ENCODE results near the gene PLEKHJ1. TPM values are rescaled to one million over a fixed set of nuclear protein-coding genes. Genes with fewer than 3 reads are reported as not detected.

PLEKHJ1 gene
- total and polyA plus RNA-seq, 2 donors, result 62.0 to 97.7 TPM

DNA sequence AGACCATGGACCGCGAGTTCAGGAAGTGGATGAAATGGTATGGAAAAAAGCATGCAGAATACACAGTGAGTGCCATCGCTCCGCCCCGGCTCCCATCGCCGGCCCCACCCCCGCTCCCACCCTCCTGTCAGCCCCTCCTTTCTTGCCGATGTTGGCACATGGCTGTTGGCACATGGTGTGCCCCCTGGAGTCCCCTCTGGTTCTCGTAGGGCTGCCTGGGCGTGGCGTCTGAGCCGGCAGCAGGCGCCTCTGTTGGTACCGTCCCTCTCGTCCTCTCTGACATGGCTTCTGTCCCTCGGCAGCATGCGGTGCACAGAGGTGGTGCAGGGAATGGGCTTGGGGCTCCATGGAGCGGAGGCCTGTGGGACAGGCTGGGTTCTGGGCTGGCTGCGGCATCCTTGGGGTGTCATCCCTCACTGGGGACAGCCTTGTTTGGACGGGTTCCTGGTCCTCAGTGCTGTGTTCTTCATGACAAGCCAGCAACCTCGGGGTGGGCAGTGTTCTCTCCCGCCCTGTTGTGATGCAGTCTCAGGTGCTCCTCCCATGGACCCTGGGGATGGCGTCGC lies 41.5 kb downstream of the PLEKHJ1 start:
- WGBS, result 98% methylated on average over 25 of the region's 25 CpGs
- Histone ChIP-seq H3K4me3 (ENCODE audit: low read length in 2 of 2) (no peak overlapping the region), H3K36me3 (ENCODE audit: control insufficient read depth in 2 of 2, insufficient read depth in 2 of 2, low read length in 1 of 2) (peaks cover 69 to 82% of the 10 kb centered on the region in 2 donors), H3K27me3 (ENCODE audit: control insufficient read depth in 2 of 2, insufficient read depth in 1 of 2, low read length in 1 of 2) (no peaks in the 10 kb centered on the region), H3K4me1 (ENCODE audit: control insufficient read depth in 2 of 2, insufficient read depth in 2 of 2, low read length in 2 of 2) (peaks cover 0 to 9% of the 10 kb centered on the region in 2 donors), H3K27ac (ENCODE audit: low read depth in 1 of 2, low read length in 1 of 2) (no peak overlapping the region), H3K9me3 (ENCODE audit: control insufficient read depth in 2 of 2, insufficient read depth in 1 of 2, low read length in 1 of 2) (no peaks in the 10 kb centered on the region)
- DNase-seq (ENCODE audit: low read depth in 6 of 9, low spot score in 9 of 9), result no peak

DNA sequence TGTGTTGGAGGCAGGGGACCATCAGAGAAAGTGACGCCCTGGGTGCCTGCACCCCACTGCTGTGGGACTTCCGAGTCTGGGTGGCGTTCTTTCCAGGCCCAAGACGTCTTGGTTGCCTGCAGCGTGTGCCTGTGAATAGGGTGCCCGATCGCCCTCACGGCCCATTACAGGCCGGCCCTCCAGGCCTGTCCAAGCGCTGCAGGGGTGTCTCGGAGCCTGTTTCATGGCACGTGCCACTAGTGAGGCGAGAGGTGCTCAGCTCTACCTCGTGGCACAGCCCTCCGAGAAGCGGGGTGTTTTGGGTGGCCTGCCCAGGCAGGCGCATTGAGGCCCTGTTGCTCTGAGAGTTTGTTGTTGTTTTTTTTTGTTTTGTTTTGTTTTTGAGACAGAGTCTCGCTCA lies 42.3 kb downstream of the PLEKHJ1 start:
- 98% methylated on average over 18 of the region's 18 CpGs for WGBS
- Histone ChIP-seq H3K9me3 (ENCODE audit: control insufficient read depth in 2 of 2, insufficient read depth in 1 of 2, low read length in 1 of 2) (no peaks in the 10 kb centered on the region), H3K4me3 (ENCODE audit: low read length in 2 of 2) (no peak overlapping the region), H3K27ac (ENCODE audit: low read depth in 1 of 2, low read length in 1 of 2) (no peak overlapping the region), H3K4me1 (ENCODE audit: control insufficient read depth in 2 of 2, insufficient read depth in 2 of 2, low read length in 2 of 2) (peaks cover 0 to 9% of the 10 kb centered on the region in 2 donors), H3K36me3 (ENCODE audit: control insufficient read depth in 2 of 2, insufficient read depth in 2 of 2, low read length in 1 of 2) (peaks cover 76 to 88% of the 10 kb centered on the region in 2 donors), H3K27me3 (ENCODE audit: control insufficient read depth in 2 of 2, insufficient read depth in 1 of 2, low read length in 1 of 2) (no peaks in the 10 kb centered on the region)
- no peak for DNase-seq (ENCODE audit: low read depth in 6 of 9, low spot score in 9 of 9)

DNA sequence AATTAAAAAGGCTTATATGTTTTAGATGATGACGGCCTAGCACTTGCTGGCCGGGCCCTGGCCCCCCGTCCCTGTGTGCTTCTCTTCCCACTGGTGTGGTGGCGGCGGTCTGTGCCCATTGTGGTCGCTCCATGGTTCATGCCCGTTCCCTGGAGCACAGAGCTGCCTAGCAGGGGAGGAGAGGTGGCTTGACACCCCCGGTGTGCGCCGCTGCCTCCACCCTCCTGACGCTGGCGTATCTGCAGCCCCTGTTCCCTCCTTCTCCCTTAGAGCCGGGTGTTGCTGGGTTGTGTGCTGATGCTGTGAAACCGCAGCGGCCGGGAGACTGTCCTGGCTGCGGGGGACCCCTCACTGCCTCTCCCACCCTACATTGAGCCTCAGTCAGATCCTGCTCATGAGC lies 43.3 kb downstream of the PLEKHJ1 start:
- Histone ChIP-seq H3K27me3 (ENCODE audit: control insufficient read depth in 2 of 2, insufficient read depth in 1 of 2, low read length in 1 of 2) (no peaks in the 10 kb centered on the region), H3K4me3 (ENCODE audit: low read length in 2 of 2) (no peak overlapping the region), H3K9me3 (ENCODE audit: control insufficient read depth in 2 of 2, insufficient read depth in 1 of 2, low read length in 1 of 2) (no peaks in the 10 kb centered on the region), H3K36me3 (ENCODE audit: control insufficient read depth in 2 of 2, insufficient read depth in 2 of 2, low read length in 1 of 2) (peaks cover 82 to 91% of the 10 kb centered on the region in 2 donors), H3K4me1 (ENCODE audit: control insufficient read depth in 2 of 2, insufficient read depth in 2 of 2, low read length in 2 of 2) (peaks cover 3% of the 10 kb centered on the region in 2 donors), H3K27ac (ENCODE audit: low read depth in 1 of 2, low read length in 1 of 2) (no peak overlapping the region)
- no peak for DNase-seq (ENCODE audit: low read depth in 6 of 9, low spot score in 9 of 9)
- 99% methylated on average over 17 of the region's 17 CpGs for WGBS

DNA sequence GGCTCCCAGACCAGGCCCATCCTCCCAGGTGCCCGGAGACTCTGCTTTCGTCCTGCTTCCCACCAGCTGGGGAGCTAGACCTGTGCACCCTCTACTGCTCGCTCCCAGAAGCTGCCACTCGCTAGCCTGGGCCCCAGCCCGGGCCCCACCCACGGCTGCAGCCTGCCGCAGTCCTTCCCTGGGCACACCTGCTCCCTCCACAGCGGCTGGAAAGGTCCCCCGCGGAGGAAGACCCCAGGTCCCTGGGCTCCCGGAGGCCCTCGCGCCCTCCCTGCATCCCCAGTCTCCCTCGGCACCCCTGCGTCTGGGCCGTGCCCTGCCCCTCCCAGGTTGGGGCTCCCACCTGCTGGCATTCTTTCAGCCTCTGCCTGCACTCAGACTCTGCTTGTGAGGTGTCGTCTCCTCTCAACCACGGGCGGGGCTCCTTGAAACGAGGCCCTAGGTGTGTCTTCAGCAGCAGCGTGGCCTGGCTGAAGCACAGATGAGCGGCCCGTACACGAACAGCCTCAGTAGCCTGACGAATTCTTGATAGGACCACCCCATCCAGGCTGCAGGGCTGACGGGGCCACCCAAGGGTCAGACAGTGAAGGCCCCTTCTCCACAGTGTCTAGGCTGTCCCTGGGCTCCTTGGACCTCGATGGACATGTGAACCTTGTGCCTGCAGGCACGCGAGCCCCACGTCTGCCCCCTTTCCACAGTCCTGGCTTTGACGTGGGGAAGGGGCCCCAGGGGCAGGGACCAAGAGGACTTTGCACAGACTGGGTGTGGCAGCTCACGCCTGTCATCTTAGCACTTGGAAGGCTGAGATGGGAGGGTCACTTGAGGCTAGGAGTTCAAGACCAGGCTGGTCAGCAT lies 44.4 kb downstream of the PLEKHJ1 start:
- DNase-seq (ENCODE audit: low read depth in 6 of 9, low spot score in 9 of 9), result no peak
- Histone ChIP-seq H3K9me3 (ENCODE audit: control insufficient read depth in 2 of 2, insufficient read depth in 1 of 2, low read length in 1 of 2) (no peaks in the 10 kb centered on the region), H3K27ac (ENCODE audit: low read depth in 1 of 2, low read length in 1 of 2) (no peak overlapping the region), H3K4me1 (ENCODE audit: control insufficient read depth in 2 of 2, insufficient read depth in 2 of 2, low read length in 2 of 2) (peaks cover 5 to 7% of the 10 kb centered on the region in 2 donors), H3K36me3 (ENCODE audit: control insufficient read depth in 2 of 2, insufficient read depth in 2 of 2, low read length in 1 of 2) (peaks cover 83 to 89% of the 10 kb centered on the region in 2 donors), H3K27me3 (ENCODE audit: control insufficient read depth in 2 of 2, insufficient read depth in 1 of 2, low read length in 1 of 2) (no peaks in the 10 kb centered on the region), H3K4me3 (ENCODE audit: low read length in 2 of 2) (no peak overlapping the region)
- 94% methylated on average over 32 of the region's 32 CpGs for WGBS

DNA sequence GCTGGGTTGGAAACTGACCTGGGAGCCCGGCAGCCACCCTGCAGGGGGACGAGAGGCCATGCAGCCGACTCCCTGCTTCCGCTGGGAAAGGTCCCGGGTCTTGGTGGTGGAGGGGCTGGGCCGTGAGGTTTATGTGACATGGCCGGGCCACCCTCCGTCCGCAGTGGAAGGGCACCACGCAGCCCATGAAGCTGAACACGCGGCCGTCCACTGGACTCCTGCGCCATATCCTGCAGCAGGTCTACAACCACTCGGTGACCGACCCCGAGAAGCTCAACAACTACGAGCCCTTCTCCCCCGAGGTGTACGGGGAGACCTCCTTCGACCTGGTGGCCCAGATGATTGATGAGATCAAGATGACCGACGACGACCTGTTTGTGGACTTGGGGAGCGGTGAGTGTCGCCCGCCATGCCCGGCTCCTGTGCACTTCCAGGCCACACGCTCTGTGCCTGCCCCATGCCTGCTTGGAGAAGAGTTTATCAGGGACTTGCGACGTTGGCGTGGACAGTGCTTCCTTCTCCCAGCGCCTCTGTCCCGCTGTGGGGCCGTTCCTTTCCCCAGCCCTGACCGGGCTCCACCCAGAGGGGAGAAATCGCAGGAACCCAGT lies 45.2 kb downstream of the PLEKHJ1 start:
- Histone ChIP-seq H3K36me3 (ENCODE audit: control insufficient read depth in 2 of 2, insufficient read depth in 2 of 2, low read length in 1 of 2) (peaks cover 85 to 90% of the 10 kb centered on the region in 2 donors), H3K9me3 (ENCODE audit: control insufficient read depth in 2 of 2, insufficient read depth in 1 of 2, low read length in 1 of 2) (no peaks in the 10 kb centered on the region), H3K27ac (ENCODE audit: low read depth in 1 of 2, low read length in 1 of 2) (no peak overlapping the region), H3K27me3 (ENCODE audit: control insufficient read depth in 2 of 2, insufficient read depth in 1 of 2, low read length in 1 of 2) (no peaks in the 10 kb centered on the region), H3K4me3 (ENCODE audit: low read length in 2 of 2) (no peak overlapping the region), H3K4me1 (ENCODE audit: control insufficient read depth in 2 of 2, insufficient read depth in 2 of 2, low read length in 2 of 2) (peaks cover 5 to 10% of the 10 kb centered on the region in 2 donors)
- 98% methylated on average over 37 of the region's 37 CpGs for WGBS
- no peak for DNase-seq (ENCODE audit: low read depth in 6 of 9, low spot score in 9 of 9)

DNA sequence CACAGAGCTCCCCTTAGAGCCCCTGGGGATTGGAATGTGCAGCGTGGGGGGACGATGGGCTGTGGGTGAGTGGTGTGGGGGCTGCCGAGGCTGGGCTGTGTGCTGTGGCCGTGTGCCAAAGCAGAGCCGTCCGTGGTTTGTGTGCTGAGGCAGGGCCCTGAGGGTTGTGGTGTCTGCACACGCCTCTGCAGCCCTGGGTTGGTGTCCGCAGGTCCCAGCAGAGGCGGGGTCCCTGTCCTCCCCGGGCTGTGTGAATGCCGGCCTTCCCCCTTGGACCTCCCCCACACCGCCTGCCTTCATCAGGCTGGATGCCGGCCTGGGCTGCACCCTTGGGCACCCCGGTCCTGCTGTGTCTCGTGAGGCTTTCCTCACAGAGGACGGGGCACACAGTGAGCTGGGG lies 46.2 kb downstream of the PLEKHJ1 start:
- Histone ChIP-seq H3K27me3 (ENCODE audit: control insufficient read depth in 2 of 2, insufficient read depth in 1 of 2, low read length in 1 of 2) (no peaks in the 10 kb centered on the region), H3K4me1 (ENCODE audit: control insufficient read depth in 2 of 2, insufficient read depth in 2 of 2, low read length in 2 of 2) (peaks cover 5 to 10% of the 10 kb centered on the region in 2 donors), H3K4me3 (ENCODE audit: low read length in 2 of 2) (no peak overlapping the region), H3K27ac (ENCODE audit: low read depth in 1 of 2, low read length in 1 of 2) (no peak overlapping the region), H3K36me3 (ENCODE audit: control insufficient read depth in 2 of 2, insufficient read depth in 2 of 2, low read length in 1 of 2) (peaks cover 84 to 86% of the 10 kb centered on the region in 2 donors), H3K9me3 (ENCODE audit: control insufficient read depth in 2 of 2, insufficient read depth in 1 of 2, low read length in 1 of 2) (no peaks in the 10 kb centered on the region)
- WGBS, result 96% methylated on average over 16 of the region's 16 CpGs
- no peak for DNase-seq (ENCODE audit: low read depth in 6 of 9, low spot score in 9 of 9)

DNA sequence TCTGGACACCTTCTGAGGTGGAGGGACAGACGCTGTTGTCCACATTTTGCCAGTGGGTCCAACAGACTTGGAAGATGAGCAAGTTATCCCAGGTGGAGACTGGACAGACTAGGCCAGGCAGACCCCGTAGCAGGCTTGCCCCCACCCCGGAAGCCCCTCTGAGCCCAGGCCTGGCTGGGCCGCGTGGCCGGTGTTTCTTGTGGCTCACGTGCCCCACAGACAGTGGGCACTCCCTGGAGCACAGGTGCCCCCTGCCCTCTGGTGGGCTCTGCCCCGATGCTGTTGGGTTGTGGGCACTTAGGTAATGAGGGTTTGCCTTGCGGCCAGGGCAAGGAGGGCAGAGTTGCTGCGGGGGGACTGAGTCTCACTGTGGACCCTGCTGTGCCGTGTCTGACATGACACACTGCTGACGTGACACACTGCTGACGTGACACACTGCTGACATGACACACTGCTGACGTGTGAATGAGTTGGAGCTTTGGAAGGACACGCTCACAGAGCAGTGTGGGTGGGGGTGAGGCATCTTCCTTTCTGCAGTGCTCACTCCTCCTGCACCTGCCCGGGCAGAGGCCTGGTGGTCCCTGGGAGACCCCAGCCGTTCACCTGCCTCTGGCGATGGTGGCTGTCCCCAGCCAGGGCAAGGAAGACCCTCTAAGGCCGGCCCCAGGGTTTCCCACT lies 47.3 kb downstream of the PLEKHJ1 start:
- peaks cover 5 to 10% of the 10 kb centered on the region in 2 donors for H3K4me1 ChIP-seq (ENCODE audit: control insufficient read depth in 2 of 2, insufficient read depth in 2 of 2, low read length in 2 of 2)
- no peak overlapping the region for H3K4me3 ChIP-seq (ENCODE audit: low read length in 2 of 2)
- no peaks in the 10 kb centered on the region for H3K27me3 ChIP-seq (ENCODE audit: control insufficient read depth in 2 of 2, insufficient read depth in 1 of 2, low read length in 1 of 2)
- H3K36me3 ChIP-seq (ENCODE audit: control insufficient read depth in 2 of 2, insufficient read depth in 2 of 2, low read length in 1 of 2), result peaks cover 81 to 89% of the 10 kb centered on the region in 2 donors
- H3K27ac ChIP-seq (ENCODE audit: low read depth in 1 of 2, low read length in 1 of 2), result no peak overlapping the region
- DNase-seq (ENCODE audit: low read depth in 6 of 9, low spot score in 9 of 9), result no peak
- no peaks in the 10 kb centered on the region for H3K9me3 ChIP-seq (ENCODE audit: control insufficient read depth in 2 of 2, insufficient read depth in 1 of 2, low read length in 1 of 2)
- WGBS, result 98% methylated on average over 19 of the region's 19 CpGs

DNA sequence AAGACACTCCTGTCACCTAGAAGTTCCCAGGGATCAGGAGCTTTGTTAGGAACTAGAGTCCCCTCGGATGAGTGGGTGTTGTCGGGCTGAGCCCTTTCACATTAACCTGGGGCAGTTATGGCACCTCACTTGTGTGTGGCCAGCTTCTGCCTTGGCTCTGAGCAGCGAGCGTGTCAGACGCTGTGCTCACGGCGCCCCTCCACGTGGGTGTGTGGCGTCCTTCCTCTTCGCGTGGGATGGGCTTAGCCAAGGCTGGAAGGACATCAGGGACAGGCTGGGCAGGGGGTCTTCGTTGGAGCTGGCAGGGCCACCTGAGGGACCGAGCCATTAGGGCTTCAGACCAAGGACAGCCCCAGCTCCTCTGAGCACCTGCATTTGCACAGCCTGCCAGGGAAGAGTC lies 49.0 kb downstream of the PLEKHJ1 start:
- H3K36me3 ChIP-seq (ENCODE audit: control insufficient read depth in 2 of 2, insufficient read depth in 2 of 2, low read length in 1 of 2), result peaks cover 80 to 89% of the 10 kb centered on the region in 2 donors
- no peaks in the 10 kb centered on the region for H3K27me3 ChIP-seq (ENCODE audit: control insufficient read depth in 2 of 2, insufficient read depth in 1 of 2, low read length in 1 of 2)
- H3K27ac ChIP-seq (ENCODE audit: low read depth in 1 of 2, low read length in 1 of 2), result no peak overlapping the region
- DNase-seq (ENCODE audit: low read depth in 6 of 9, low spot score in 9 of 9), result no peak
- WGBS, result 97% methylated on average over 13 of the region's 13 CpGs
- H3K4me3 ChIP-seq (ENCODE audit: low read length in 2 of 2), result no peak overlapping the region
- H3K9me3 ChIP-seq (ENCODE audit: control insufficient read depth in 2 of 2, insufficient read depth in 1 of 2, low read length in 1 of 2), result no peaks in the 10 kb centered on the region
- H3K4me1 ChIP-seq (ENCODE audit: control insufficient read depth in 2 of 2, insufficient read depth in 2 of 2, low read length in 2 of 2), result peaks cover 5 to 10% of the 10 kb centered on the region in 2 donors

Data from thymus (tissue), 11 donors.